ENCODE data around the gene KBTBD13.

GRCh38 chr15:65105038-65105437, 28.5 kb downstream of the KBTBD13 start:
- no peak for TF ChIP-seq CTCF (optimal IDR thresholded peaks at IDR 0.05 in 1 of 3, IDR thresholded peaks at IDR 0.05 in 1 of 3, conservative IDR thresholded peaks at IDR 0.05 in 1 of 3; ENCODE audit: extremely low read depth in 1 of 3, insufficient read depth in 2 of 3, low read length in 3 of 3)
- no peak for TF ChIP-seq EZH2 (IDR thresholded peaks at IDR 0.05; ENCODE audit: low read length)

All from keratinocyte (primary cell).